ENCODE data around the gene ZDHHC11.

ZDHHC11 gene

DNA sequence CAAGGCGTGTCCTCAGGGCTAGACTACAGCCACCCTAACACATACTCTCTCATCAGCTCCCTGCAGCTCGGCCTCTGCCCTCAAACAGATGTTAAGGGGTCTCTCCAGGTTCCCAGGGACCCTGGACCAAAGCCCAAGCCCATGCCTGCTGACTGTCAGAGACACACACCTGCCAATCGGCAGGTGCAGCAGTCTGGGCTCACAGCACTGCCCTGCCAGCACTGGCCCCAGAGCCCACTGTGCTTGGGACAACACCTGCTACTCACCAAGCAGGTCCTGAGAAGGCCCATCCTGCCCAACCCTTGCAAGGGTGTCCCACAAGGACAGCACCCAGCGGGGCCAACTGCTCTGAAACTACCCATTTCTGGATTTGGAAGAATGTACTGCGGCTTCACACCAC lies 20.2 kb upstream of the ZDHHC11 start:
- no peak for DNase-seq (ENCODE audit: low read depth)
- no peak for TF ChIP-seq CTCF (IDR thresholded peaks at IDR 0.05; ENCODE audit: control insufficient read depth, extremely low read depth, insufficient read depth)
- H3K4me3 ChIP-seq (ENCODE audit: low read depth, low read length), result no peak overlapping the region

DNA sequence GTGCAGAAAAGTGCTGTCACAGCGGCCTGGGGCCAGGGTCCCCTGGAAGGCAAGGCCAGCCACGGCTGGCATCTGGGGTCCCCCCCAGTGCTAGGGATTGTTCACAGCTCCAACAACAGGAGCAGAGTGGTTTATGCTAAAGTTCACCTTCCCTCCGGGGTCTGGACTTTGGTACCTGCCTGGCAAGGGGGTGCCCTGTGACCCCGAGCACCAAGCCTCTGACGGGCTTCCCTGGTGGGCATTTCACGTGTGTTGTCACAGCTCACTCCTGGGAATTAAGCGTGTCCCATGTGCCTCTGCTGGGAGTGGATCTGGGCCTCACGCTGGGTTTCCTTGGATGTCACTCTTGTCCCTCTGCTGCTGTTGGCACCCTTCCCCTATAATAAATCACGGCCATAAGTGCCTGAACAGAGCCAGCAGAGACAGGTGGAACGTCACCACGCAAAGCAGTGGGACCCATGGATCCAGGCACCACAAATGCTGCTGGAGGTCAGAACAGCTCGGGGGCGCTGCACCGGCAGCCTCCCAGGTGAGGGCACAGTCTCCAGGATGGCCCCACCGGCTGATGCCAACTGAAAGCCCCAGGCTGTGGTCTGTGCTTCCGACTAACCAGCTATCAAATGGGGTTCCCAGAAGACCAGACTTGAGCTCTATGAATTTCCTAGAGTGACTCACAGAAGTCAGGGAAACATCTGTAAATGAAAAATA lies 17.8 kb upstream of the ZDHHC11 start:
- no peak overlapping the region for H3K4me3 ChIP-seq (ENCODE audit: low read depth, low read length)
- DNase-seq (ENCODE audit: low read depth), result no peak
- no peak for TF ChIP-seq CTCF (IDR thresholded peaks at IDR 0.05; ENCODE audit: control insufficient read depth, extremely low read depth, insufficient read depth)

DNA sequence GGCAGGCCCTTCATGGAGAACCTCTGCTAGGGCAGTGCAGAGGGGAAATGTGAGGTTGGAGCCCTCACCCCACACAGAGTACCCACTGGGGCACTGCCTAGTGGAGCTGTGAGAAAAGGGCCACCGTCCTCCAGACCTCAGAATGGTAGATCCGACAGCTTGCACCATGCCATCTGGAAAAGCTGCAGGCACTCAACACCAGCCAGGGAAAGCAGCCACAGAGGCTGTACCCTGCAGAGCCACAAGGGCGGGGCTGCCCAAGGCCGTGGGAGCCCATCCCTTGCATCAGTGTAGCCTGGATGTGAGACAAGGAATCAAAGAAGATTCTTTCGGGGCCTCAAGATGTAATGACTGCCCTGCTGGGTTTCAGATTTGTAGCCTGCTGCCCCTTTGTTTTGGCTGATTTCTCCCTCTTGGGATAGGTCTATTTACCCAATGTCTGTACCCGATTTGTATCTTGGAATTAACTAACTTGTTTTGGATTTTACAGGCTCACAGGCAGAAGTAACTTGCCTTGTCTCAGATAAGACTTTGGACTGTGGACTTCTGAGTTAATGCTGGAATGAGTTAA lies 16.6 kb upstream of the ZDHHC11 start:
- TF ChIP-seq CTCF (IDR thresholded peaks at IDR 0.05; ENCODE audit: control insufficient read depth, extremely low read depth, insufficient read depth), result no peak
- no peak for DNase-seq (ENCODE audit: low read depth)
- H3K4me3 ChIP-seq (ENCODE audit: low read depth, low read length), result no peak overlapping the region

GRCh38 chr5:865771-866170 lies 15.0 kb upstream of the ZDHHC11 start:
- DNase-seq (ENCODE audit: low read depth), result no peak
- TF ChIP-seq CTCF (IDR thresholded peaks at IDR 0.05; ENCODE audit: control insufficient read depth, extremely low read depth, insufficient read depth), result no peak
- H3K4me3 ChIP-seq (ENCODE audit: low read depth, low read length), result no peak overlapping the region

- no peak for TF ChIP-seq CTCF (IDR thresholded peaks at IDR 0.05; ENCODE audit: control insufficient read depth, extremely low read depth, insufficient read depth)
Observed at GRCh38 chr5:865168-865521, 14.4 kb upstream of the ZDHHC11 start.

DNA sequence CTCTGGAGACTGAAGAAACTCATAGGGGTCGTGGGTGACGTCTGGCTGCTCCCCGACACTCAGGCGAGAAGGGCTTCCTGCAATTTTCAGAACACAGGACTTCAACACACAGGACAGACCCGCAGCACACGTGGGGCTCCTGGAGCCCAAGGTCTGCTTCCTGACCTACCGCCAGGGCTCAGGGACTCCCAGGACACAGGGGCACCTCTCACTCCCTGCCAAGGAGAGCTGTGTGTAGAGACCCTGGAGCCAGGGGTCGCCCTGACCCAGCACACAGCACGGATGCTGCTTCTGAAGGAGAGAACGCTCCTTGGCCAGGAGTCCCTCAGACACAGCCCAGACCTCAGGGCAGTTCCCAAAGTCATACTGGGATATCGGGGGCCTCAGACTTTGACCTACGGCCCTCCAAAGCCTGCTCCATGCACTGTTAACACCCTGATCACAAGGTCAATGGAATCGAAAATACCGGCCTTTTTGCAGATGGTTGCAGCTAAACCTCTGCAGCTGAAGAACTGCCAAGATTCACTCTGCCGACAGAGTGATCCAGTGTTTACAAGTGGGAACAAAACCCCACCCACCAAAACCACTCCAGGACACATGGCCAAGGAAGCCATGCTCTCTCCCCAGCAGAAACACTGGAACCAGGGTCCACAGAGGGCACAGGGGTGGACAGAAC lies 13.8 kb upstream of the ZDHHC11 start:
- DNase-seq (ENCODE audit: low read depth), result no peak
- no peak overlapping the region for H3K4me3 ChIP-seq (ENCODE audit: low read depth, low read length)
- no peak for TF ChIP-seq CTCF (IDR thresholded peaks at IDR 0.05; ENCODE audit: control insufficient read depth, extremely low read depth, insufficient read depth)

More at GRCh38 chr5:865168-865521, 14.4 kb upstream of the ZDHHC11 start:
- H3K4me3 ChIP-seq (ENCODE audit: low read depth, low read length), result no peak overlapping the region
- no peak for DNase-seq (ENCODE audit: low read depth)
